Activated T-cell treated with anti-CD3 and anti-CD28 coated beads, Interleukin-2, amount 50 U/mL, for 48 hours (primary cell): ENCODE data around the gene CES4A.
A peak's percentile ranks its signal among the peaks of the same experiment; 100 is the strongest.
"Not testable (repeated sequence)": the region's sequence is repeated elsewhere in the genome, so short reads cannot be mapped to it uniquely, and the experiment has no call there.

Experiments
- DNase-seq, 2 experiments: peaks; one replicate each; pipeline ENCODE4 v3.0.0-alpha.2; 2020

Gene CES4A

GRCh38 chr16:66993558-66993957 lies 5.2 kb downstream of the CES4A start:
- DNase-seq: not testable (repeated sequence)

DNA sequence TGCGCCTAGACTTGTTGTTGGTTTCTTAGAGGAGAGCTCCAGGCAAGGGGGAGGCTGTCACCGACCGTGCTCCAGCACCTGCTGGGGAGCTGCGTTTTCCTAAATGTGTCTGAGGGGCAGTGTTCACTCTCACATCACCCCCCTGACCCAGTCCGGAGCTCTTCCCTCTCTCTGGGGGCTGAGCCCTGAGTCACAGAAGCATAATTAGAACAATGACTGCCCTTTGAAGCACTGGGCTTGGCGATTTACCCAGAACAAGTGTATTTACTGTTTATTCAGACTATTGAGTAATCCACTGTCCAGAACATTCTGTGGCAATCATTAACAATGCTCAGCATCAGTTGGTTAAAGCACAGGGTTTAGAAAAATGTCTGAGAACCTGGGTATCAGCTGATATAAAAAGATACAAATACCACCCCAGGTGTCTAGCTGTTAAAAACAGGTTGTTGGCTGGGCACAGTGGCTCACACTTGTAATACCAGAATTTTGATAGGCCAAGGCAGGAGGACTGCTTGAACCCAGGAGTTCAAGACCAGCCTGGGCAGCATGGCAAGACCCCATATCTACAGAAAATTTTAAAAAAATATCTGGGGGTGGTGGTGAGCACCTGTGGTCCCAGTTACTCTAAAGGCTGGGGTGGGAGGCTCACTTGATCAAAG lies 8.1 kb downstream of the CES4A start:
- no peak for DNase-seq

- DNase-seq: no peak
Measured at GRCh38 chr16:66996983-66997358, 8.6 kb downstream of the CES4A start.

GRCh38 chr16:67000384-67001351 lies 12.3 kb downstream of the CES4A start:
- peak; percentile 70 to 75 for DNase-seq

GRCh38 chr16:67001726-67002125 lies 13.3 kb downstream of the CES4A start:
- DNase-seq: no peak

- DNase-seq: peak in 1 of 2 experiments; percentile 27
Measured at GRCh38 chr16:67006930-67007658, 18.7 kb downstream of the CES4A start.

- no peak for DNase-seq
Measured at GRCh38 chr16:67009158-67009557, 20.8 kb downstream of the CES4A start.

- DNase-seq: no peak
Measured at GRCh38 chr16:67011274-67011673, 22.9 kb downstream of the CES4A start.

GRCh38 chr16:67013233-67013822 lies 24.9 kb downstream of the CES4A start:
- no peak for DNase-seq

DNA sequence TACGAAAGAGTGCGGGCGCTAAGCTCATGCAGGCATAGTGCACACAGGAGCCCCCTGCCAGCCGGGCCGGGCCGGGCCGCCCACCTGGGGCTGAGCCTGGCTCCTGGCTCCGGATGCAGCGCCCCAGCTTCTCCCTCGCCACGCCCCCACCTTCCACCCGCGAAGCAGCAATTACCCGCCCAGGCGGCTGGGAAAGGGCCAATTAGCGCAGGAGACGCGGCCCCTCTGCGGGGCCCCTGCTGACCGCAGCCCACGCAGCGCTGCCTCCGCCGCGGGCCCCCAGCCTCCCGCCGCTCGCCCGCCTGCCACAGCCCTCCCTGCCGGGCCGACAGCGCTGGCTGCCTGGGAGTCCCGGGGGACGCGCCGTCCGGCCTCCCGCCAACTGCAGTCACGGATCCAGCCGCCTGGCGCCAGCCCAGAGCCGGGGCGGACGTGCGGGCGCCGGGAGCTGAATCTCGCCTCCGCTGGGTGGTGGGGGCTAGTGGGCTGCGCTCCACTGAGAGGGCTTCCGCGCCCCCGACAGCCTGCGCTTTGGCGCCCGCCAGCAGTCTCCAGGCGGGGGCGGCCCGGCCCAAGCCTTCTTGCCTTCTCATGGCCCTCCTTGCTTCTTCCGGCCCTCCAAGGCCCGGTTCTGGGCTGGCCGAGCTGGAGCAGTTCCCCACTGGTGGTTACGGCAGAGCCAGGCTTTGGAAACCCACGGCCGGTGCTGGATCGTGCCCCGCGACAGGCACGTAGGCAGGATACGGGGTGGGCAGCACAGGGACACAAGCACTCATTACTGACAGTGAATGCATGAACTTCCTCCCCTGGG lies 25.6 kb downstream of the CES4A start:
- DNase-seq: peak; percentile 90 to 92

- peak in 1 of 2 experiments; percentile 37 for DNase-seq
Measured at GRCh38 chr16:67014634-67015312, 26.4 kb downstream of the CES4A start.

GRCh38 chr16:67015313-67015731 lies 26.9 kb downstream of the CES4A start:
- DNase-seq: peak in 1 of 2 experiments; percentile 32

DNA sequence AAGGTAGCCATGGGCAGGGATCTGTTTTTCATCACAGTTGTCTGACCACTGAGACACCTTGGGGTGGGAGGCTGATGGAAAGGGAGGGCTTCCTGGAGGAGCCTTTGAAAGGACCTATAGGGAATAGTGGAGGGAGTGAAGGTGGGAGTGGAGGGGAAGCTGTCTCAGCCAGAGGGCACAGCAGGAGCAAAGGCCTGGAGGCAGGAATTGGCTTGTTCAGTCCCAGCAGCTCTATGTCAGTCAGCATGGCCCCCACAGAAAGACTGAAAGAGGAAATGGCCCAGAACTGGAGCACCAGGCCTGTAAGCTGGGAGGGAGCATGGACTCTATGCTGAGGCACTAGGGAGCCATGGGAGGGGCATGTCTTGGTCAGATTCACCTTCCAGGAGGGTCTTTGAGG lies 27.8 kb downstream of the CES4A start:
- DNase-seq: peak in 1 of 2 experiments; percentile 17

DNA sequence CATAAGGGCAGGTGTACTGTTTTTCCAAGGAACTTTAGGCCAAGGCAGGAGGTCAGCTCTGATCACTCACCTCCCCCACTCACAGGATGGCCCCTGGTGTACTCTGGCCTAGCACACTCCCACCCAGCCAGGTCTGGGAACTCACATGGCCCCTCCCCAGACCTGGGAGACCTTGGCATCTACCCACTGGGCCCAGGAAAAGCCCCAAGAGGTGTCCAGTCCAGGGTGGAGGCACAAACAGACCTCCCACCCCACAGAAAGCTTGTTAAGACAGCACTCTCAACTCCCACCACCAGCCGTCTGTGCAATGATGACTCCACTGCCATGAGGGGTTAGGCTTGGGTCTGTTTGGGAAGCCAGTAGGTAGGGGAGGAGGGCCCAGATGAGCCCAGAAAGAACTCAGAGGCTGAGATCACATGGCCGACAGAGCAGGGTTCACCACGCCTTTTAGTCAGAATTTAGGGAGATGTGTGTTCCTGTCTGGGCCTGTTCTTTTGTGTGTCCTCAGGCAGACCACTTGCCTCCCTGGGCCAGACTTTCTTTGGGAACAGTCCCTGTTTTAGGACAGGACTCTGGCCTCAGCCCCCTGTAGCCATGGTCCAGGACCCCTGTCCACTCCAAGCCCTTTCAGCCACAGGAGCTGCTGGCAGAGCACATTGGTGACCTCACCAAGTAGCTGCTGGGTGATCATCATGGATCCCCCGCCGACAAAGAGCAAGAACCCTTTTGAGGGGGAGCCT lies 28.5 kb downstream of the CES4A start:
- DNase-seq: peak in 1 of 2 experiments; percentile 19

DNA sequence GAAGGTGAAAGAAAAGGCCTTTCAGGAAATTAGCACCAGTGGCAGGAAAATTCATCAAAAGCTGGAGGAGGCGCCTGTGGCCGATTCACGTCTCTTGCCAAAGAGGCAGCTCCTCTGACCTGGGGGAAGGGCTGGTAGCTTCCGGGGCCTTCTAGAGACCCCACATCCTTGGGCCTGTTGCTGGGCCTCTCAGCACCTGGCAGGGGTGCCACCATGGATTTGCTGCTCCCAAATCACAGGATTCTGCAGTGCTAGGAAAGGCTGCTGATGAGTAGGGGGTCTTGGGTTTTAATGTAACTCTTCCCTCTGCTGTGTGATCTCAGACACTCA lies 29.0 kb downstream of the CES4A start:
- DNase-seq: no peak

DNA sequence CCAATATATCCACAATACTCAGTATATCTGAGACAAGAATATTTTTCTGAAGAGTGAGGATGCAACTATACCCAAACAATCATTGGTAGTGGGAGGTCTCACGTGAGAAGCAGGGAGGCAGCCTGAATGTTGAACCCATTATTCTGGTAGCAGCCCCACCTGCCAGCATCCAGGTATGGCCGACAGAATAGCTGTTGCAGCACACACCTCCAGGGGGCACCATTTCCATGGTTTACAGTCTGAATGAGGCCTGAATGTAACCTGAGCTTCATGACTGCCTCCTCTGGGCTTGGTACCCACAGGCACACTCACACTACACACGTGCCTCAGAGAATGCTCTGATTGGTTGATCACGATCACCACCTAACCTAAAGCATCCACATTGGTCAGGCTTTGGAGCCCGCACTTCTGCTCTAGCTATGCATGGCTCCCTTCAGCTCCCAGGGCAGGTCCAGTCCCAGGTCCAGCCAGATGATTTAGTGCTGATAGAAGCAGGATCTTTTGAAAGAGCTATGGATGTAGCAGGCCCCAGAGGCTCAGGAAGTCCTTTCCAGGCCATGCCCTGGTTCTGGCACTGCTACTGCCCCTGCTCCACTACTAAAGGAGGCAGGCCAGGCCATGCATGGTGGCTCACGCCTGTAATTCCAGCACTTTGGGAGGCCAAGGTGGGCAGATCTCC lies 29.6 kb downstream of the CES4A start:
- DNase-seq: peak; percentile 93 to 94

GRCh38 chr16:67019171-67019570 lies 30.8 kb downstream of the CES4A start:
- peak in 1 of 2 experiments; percentile 12 for DNase-seq

DNA sequence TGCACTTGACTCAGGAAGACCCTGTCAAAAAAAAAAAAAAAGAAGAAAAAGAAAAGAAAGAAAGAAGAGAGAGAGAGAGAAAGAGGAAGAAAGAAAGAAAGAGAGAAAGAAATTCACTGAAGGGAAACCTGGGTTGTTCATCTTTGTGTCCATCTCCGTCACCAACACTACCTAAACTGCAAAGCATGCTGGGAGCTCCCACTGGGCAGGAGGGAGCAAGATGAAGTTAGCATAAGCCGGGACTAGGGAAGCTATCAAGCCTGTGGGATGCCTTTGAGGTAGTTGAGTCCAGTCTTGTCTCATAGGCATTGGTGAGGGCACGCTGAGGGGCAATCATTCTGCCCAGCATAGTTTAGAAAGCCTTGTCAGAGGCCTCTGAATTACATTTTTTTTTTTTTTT lies 32.9 kb downstream of the CES4A start:
- DNase-seq: peak in 1 of 2 experiments; percentile 17

DNA sequence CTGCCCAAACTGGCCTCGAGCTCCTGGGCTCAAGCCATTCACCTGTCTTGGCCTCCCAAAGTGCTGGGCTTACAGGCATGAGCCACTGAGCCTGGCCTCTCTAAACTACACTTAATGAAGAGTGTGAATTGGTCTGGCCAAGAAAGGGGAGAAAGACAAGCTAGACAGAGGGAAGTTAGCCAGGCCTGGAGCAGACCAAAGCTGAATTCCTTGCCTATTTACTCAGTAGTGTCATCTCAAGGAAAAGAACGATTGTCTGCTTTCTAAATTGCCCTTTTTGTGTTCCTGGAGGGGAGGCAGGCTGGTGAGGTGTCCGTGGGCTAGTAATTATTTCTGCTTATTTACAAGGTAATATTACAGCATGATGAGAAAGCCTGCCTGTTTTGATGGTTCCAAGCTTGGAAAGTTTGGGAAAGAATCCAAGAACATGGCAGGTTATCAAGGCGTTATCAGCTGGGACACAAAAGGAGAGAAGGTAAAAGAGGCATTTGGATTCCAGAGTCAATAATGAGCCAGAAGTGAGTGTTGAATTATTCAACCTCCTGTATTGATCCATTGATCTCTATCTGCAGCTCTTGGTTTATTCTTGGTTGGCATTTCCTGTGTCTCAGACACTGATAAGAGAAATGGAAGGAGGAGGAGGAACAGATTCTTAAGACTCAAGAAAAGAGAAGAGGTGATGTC lies 34.3 kb downstream of the CES4A start:
- DNase-seq: peak in 1 of 2 experiments; percentile 14
